Measurements from ENCODE around the gene RFNG. TPM values are rescaled to one million over a fixed set of nuclear protein-coding genes. Genes with fewer than 3 reads are reported as not detected.
A peak's percentile ranks its signal among the peaks of the same experiment; 100 is the strongest.

RFNG gene
- total RNA-seq, 6 experiments from 2014 or later = 37.6 to 48.5 (median 40.1) TPM

GRCh38 chr17:82053130-82053529 is 1.5 kb upstream of the RFNG start:
- Mint-ChIP-seq H3K27ac (peak overlapping the region; percentile 16; the same call in 1 of the 2 replicates), H3K4me3 (peak overlapping the region; percentile 90), H3K9me3 (no peaks in the 10 kb centered on the region), H3K27me3 (ENCODE audit: insufficient read depth) (no peaks in the 10 kb centered on the region), H3K36me3 (ENCODE audit: low read depth) (no peaks in the 10 kb centered on the region), H3K4me1 (ENCODE audit: low read depth) (peaks cover 10% of the 10 kb centered on the region; the same call in 1 of the 2 replicates)
- no peak for DNase-seq
- TF ChIP-seq CTCF (IDR thresholded peaks at IDR 0.05) = no peak

- no peak for DNase-seq
- Mint-ChIP-seq H3K36me3 (ENCODE audit: low read depth) (peaks cover 2% of the 10 kb centered on the region; the same call in 1 of the 2 replicates), H3K9me3 (no peaks in the 10 kb centered on the region), H3K27me3 (ENCODE audit: insufficient read depth) (no peaks in the 10 kb centered on the region), H3K27ac (peak overlapping the region; percentile 67), H3K4me1 (ENCODE audit: low read depth) (peaks cover 10% of the 10 kb centered on the region; the same call in 1 of the 2 replicates), H3K4me3 (peak overlapping the region; percentile 90)
- TF ChIP-seq CTCF (IDR thresholded peaks at IDR 0.05) = no peak
Observed at GRCh38 chr17:82052638-82053059, 1.0 kb upstream of the RFNG start.

- Mint-ChIP-seq H3K27ac (peak overlapping the region; percentile 76), H3K27me3 (ENCODE audit: insufficient read depth) (no peaks in the 10 kb centered on the region), H3K4me1 (ENCODE audit: low read depth) (peaks cover 10% of the 10 kb centered on the region; the same call in 1 of the 2 replicates), H3K36me3 (ENCODE audit: low read depth) (peaks cover 5% of the 10 kb centered on the region; the same call in 1 of the 2 replicates), H3K9me3 (no peaks in the 10 kb centered on the region), H3K4me3 (peak overlapping the region; percentile 88)
- TF ChIP-seq CTCF (IDR thresholded peaks at IDR 0.05) = no peak
- DNase-seq = no peak
Observed at GRCh38 chr17:82050761-82051641, 610 bp downstream of the RFNG start.

- Mint-ChIP-seq H3K4me3 (peak overlapping the region; percentile 88), H3K27me3 (ENCODE audit: insufficient read depth) (no peaks in the 10 kb centered on the region), H3K36me3 (ENCODE audit: low read depth) (peaks cover 5% of the 10 kb centered on the region; the same call in 1 of the 2 replicates), H3K9me3 (no peaks in the 10 kb centered on the region), H3K4me1 (ENCODE audit: low read depth) (peaks cover 10% of the 10 kb centered on the region; the same call in 1 of the 2 replicates), H3K27ac (peak overlapping the region; percentile 76)
- DNase-seq = no peak
- no peak for TF ChIP-seq CTCF (IDR thresholded peaks at IDR 0.05)
Observed at GRCh38 chr17:82050152-82050760, 1.4 kb downstream of the RFNG start.

GRCh38 chr17:82049521-82049971 is 2.1 kb downstream of the RFNG start:
- H3K36me3 Mint-ChIP-seq (ENCODE audit: low read depth) = peaks cover 5% of the 10 kb centered on the region; the same call in 1 of the 2 replicates

More at GRCh38 chr17:82049521-82049971, 2.1 kb downstream of the RFNG start:
- Mint-ChIP-seq H3K9me3 (no peaks in the 10 kb centered on the region), H3K4me1 (ENCODE audit: low read depth) (peaks cover 10% of the 10 kb centered on the region; the same call in 1 of the 2 replicates), H3K27me3 (ENCODE audit: insufficient read depth) (no peaks in the 10 kb centered on the region), H3K27ac (no peak overlapping the region), H3K4me3 (no peak overlapping the region)
- no peak for DNase-seq
- no peak for TF ChIP-seq CTCF (IDR thresholded peaks at IDR 0.05)
